ENCODE data around the gene KBTBD6. TPM values are rescaled to one million over a fixed set of nuclear protein-coding genes. Genes with fewer than 3 reads are reported as not detected.
"Not testable (repeated sequence)": the region's sequence is repeated elsewhere in the genome, so short reads cannot be mapped to it uniquely, and the experiment has no call there.

KBTBD6 gene
- 0.95 TPM for polyA plus RNA-seq (2012; ENCODE audit: low read depth, missing spikeins)

GRCh38 chr13:41132512-41133152, at the start of gene KBTBD6:
KBTBD6 (minus strand) TSS chr13:41132802; CDS start chr13:41132511, 291 bp downstream.
- FAIRE-seq (peak; percentile 97), DNase-seq (ENCODE audit: insufficient read length, low spot score) (peak; percentile 71)
- peak; percentile 50 for TF ChIP-seq SPI1 (IDR thresholded peaks at IDR 0.05; ENCODE audit: low read depth, low read length)
- peak; percentile 66 for TF ChIP-seq POLR2AphosphoS5 (IDR thresholded peaks at IDR 0.05; ENCODE audit: low read depth, low read length)
- TF ChIP-seq POU2F2 (IDR thresholded peaks at IDR 0.05; ENCODE audit: low read depth, low read length) = peak; percentile 80
- TF ChIP-seq PAX5 (IDR thresholded peaks at IDR 0.05; ENCODE audit: insufficient read depth, low read length, severe bottlenecking) = no peak
- TF ChIP-seq POLR2A (IDR thresholded peaks at IDR 0.05; ENCODE audit: low read depth, low read length) = peak; percentile 64; the same call in 1 of the 2 replicates
- TF ChIP-seq TAF1 (IDR thresholded peaks at IDR 0.05; ENCODE audit: low read depth, low read length) = peak; percentile 38; the same call in 1 of the 2 replicates

- DNase-seq (ENCODE audit: insufficient read length, low spot score) = no peak
- no peak for FAIRE-seq
- TF ChIP-seq TAF1 (IDR thresholded peaks at IDR 0.05; ENCODE audit: low read depth, low read length) (no peak), PAX5 (IDR thresholded peaks at IDR 0.05; ENCODE audit: insufficient read depth, low read length, severe bottlenecking) (no peak), SPI1 (IDR thresholded peaks at IDR 0.05; ENCODE audit: low read depth, low read length) (no peak), POLR2A (IDR thresholded peaks at IDR 0.05; ENCODE audit: low read depth, low read length) (no peak), POLR2AphosphoS5 (IDR thresholded peaks at IDR 0.05; ENCODE audit: low read depth, low read length) (no peak), POU2F2 (IDR thresholded peaks at IDR 0.05; ENCODE audit: low read depth, low read length) (no peak)
Measured at GRCh38 chr13:41182231-41182630, 49.6 kb upstream of the KBTBD6 start.

GRCh38 chr13:41179593-41180250, 47.1 kb upstream of the KBTBD6 start:
- no peak for TF ChIP-seq POLR2AphosphoS5 (IDR thresholded peaks at IDR 0.05; ENCODE audit: low read depth, low read length)
- TF ChIP-seq TAF1 (IDR thresholded peaks at IDR 0.05; ENCODE audit: low read depth, low read length) = no peak
- TF ChIP-seq PAX5 (IDR thresholded peaks at IDR 0.05; ENCODE audit: insufficient read depth, low read length, severe bottlenecking) = no peak
- TF ChIP-seq SPI1 (IDR thresholded peaks at IDR 0.05; ENCODE audit: low read depth, low read length) = no peak
- no peak for TF ChIP-seq POU2F2 (IDR thresholded peaks at IDR 0.05; ENCODE audit: low read depth, low read length)
- no peak for TF ChIP-seq POLR2A (IDR thresholded peaks at IDR 0.05; ENCODE audit: low read depth, low read length)
- peak; percentile 35 for FAIRE-seq
- no peak for DNase-seq (ENCODE audit: insufficient read length, low spot score)

GRCh38 chr13:41178040-41178439, 45.4 kb upstream of the KBTBD6 start:
- TF ChIP-seq TAF1 (IDR thresholded peaks at IDR 0.05; ENCODE audit: low read depth, low read length) (no peak), PAX5 (IDR thresholded peaks at IDR 0.05; ENCODE audit: insufficient read depth, low read length, severe bottlenecking) (no peak), POLR2AphosphoS5 (IDR thresholded peaks at IDR 0.05; ENCODE audit: low read depth, low read length) (no peak), POLR2A (IDR thresholded peaks at IDR 0.05; ENCODE audit: low read depth, low read length) (no peak), POU2F2 (IDR thresholded peaks at IDR 0.05; ENCODE audit: low read depth, low read length) (no peak), SPI1 (IDR thresholded peaks at IDR 0.05; ENCODE audit: low read depth, low read length) (no peak)
- FAIRE-seq (no peak), DNase-seq (ENCODE audit: insufficient read length, low spot score) (no peak)

GRCh38 chr13:41177616-41178015, 45.0 kb upstream of the KBTBD6 start:
- no peak for DNase-seq (ENCODE audit: insufficient read length, low spot score)
- no peak for TF ChIP-seq POU2F2 (IDR thresholded peaks at IDR 0.05; ENCODE audit: low read depth, low read length)
- TF ChIP-seq TAF1 (IDR thresholded peaks at IDR 0.05; ENCODE audit: low read depth, low read length) = no peak
- TF ChIP-seq POLR2A (IDR thresholded peaks at IDR 0.05; ENCODE audit: low read depth, low read length) = no peak
- TF ChIP-seq SPI1 (IDR thresholded peaks at IDR 0.05; ENCODE audit: low read depth, low read length) = no peak
- no peak for TF ChIP-seq PAX5 (IDR thresholded peaks at IDR 0.05; ENCODE audit: insufficient read depth, low read length, severe bottlenecking)
- no peak for FAIRE-seq

GRCh38 chr13:41175576-41175975, 43.0 kb upstream of the KBTBD6 start:
- not testable (repeated sequence) for DNase-seq (ENCODE audit: insufficient read length, low spot score); FAIRE-seq

- TF ChIP-seq PAX5 (IDR thresholded peaks at IDR 0.05; ENCODE audit: insufficient read depth, low read length, severe bottlenecking) (no peak), POLR2A (IDR thresholded peaks at IDR 0.05; ENCODE audit: low read depth, low read length) (no peak), POU2F2 (IDR thresholded peaks at IDR 0.05; ENCODE audit: low read depth, low read length) (no peak), SPI1 (IDR thresholded peaks at IDR 0.05; ENCODE audit: low read depth, low read length) (no peak), POLR2AphosphoS5 (IDR thresholded peaks at IDR 0.05; ENCODE audit: low read depth, low read length) (no peak), TAF1 (IDR thresholded peaks at IDR 0.05; ENCODE audit: low read depth, low read length) (no peak)
- DNase-seq (ENCODE audit: insufficient read length, low spot score) = no peak
- no peak for FAIRE-seq
Measured at GRCh38 chr13:41162151-41162550, 29.5 kb upstream of the KBTBD6 start.

GRCh38 chr13:41159174-41159573, 26.6 kb upstream of the KBTBD6 start:
- DNase-seq (ENCODE audit: insufficient read length, low spot score) (no peak), FAIRE-seq (no peak)
- TF ChIP-seq POLR2AphosphoS5 (IDR thresholded peaks at IDR 0.05; ENCODE audit: low read depth, low read length) (no peak), TAF1 (IDR thresholded peaks at IDR 0.05; ENCODE audit: low read depth, low read length) (no peak), POU2F2 (IDR thresholded peaks at IDR 0.05; ENCODE audit: low read depth, low read length) (no peak), PAX5 (IDR thresholded peaks at IDR 0.05; ENCODE audit: insufficient read depth, low read length, severe bottlenecking) (no peak), POLR2A (IDR thresholded peaks at IDR 0.05; ENCODE audit: low read depth, low read length) (no peak), SPI1 (IDR thresholded peaks at IDR 0.05; ENCODE audit: low read depth, low read length) (no peak)

GRCh38 chr13:41157048-41157717, 24.6 kb upstream of the KBTBD6 start:
- FAIRE-seq (peak; percentile 38), DNase-seq (ENCODE audit: insufficient read length, low spot score) (no peak)
- TF ChIP-seq PAX5 (IDR thresholded peaks at IDR 0.05; ENCODE audit: insufficient read depth, low read length, severe bottlenecking) = no peak
- no peak for TF ChIP-seq POU2F2 (IDR thresholded peaks at IDR 0.05; ENCODE audit: low read depth, low read length)
